SK-N-SH treated with all-trans-retinoic acid at 6 μM for 48 hours (cell line): Measurements from ENCODE around the gene CXCL10.

Source experiments
- ESRRG ChIP-seq: fragments of 250-450 bp; sonication (Bioruptor Pico); IDR thresholded peaks from 2 replicates; pipeline ENCODE4 v1.6.1; 2021; ENCODE audit warnings: mild to moderate bottlenecking
- ZC3H10 ChIP-seq: fragments of 250-450 bp; sonication (Bioruptor Pico); IDR thresholded peaks from 2 replicates; pipeline ENCODE4 v1.5.1; 2021; ENCODE audit warnings: mild to moderate bottlenecking, moderate library complexity
- ZFP3 ChIP-seq: fragments of 250-450 bp; sonication (Bioruptor Pico); IDR thresholded peaks from 2 replicates; pipeline ENCODE4 v1.5.0; 2020; ENCODE audit warnings: mild to moderate bottlenecking, moderate library complexity
- ZFP30 ChIP-seq: fragments of 450-650 bp; formaldehyde crosslinking; IDR thresholded peaks from 2 replicates; pipeline ENCODE4 v1.5.0; 2022; ENCODE audit warnings: mild to moderate bottlenecking, moderate library complexity
- ZNF8 ChIP-seq: fragments of 450-650 bp; formaldehyde crosslinking; IDR thresholded peaks from 2 replicates; pipeline ENCODE4 v1.5.0; 2020; ENCODE audit warnings: mild to moderate bottlenecking, moderate library complexity
- TF ChIP-seq, protein P1 (sequence below): fragments of 250-450 bp; sonication (Bioruptor Pico); IDR thresholded peaks from 2 replicates; pipeline ENCODE4 v1.5.1; 2020; ENCODE audit warnings: low read depth, mild to moderate bottlenecking, moderate library complexity
- TF ChIP-seq, protein P2 (sequence below): fragments of 250-450 bp; sonication (Bioruptor Pico); IDR thresholded peaks from 2 replicates; pipeline ENCODE4 v1.5.1; 2021; ENCODE audit warnings: mild to moderate bottlenecking, moderate library complexity

GRCh38 chr4:75985116-75985515 is 38.2 kb downstream of the CXCL10 start:
- TF ChIP-seq ZC3H10 (CRISPR knock-in tag) (no peak), ZFP3 (no peak), ZFP30 (CRISPR knock-in tag) (no peak), ESRRG (no peak), ZNF8 (CRISPR knock-in tag) (no peak)
- TF ChIP-seq, protein P1, sequence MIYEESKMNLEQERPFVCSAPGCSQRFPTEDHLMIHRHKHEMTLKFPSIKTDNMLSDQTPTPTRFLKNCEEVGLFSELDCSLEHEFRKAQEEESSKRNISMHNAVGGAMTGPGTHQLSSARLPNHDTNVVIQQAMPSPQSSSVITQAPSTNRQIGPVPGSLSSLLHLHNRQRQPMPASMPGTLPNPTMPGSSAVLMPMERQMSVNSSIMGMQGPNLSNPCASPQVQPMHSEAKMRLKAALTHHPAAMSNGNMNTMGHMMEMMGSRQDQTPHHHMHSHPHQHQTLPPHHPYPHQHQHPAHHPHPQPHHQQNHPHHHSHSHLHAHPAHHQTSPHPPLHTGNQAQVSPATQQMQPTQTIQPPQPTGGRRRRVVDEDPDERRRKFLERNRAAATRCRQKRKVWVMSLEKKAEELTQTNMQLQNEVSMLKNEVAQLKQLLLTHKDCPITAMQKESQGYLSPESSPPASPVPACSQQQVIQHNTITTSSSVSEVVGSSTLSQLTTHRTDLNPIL (CRISPR knock-in tag), result no peak
- TF ChIP-seq, protein P2, sequence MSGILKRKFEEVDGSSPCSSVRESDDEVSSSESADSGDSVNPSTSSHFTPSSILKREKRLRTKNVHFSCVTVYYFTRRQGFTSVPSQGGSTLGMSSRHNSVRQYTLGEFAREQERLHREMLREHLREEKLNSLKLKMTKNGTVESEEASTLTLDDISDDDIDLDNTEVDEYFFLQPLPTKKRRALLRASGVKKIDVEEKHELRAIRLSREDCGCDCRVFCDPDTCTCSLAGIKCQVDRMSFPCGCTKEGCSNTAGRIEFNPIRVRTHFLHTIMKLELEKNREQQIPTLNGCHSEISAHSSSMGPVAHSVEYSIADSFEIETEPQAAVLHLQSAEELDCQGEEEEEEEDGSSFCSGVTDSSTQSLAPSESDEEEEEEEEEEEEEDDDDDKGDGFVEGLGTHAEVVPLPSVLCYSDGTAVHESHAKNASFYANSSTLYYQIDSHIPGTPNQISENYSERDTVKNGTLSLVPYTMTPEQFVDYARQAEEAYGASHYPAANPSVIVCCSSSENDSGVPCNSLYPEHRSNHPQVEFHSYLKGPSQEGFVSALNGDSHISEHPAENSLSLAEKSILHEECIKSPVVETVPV (CRISPR knock-in tag), result no peak
